GM23248 (cell line): ENCODE measurements around the gene TAF3. TPM values are rescaled to one million over a fixed set of nuclear protein-coding genes. Genes with fewer than 3 reads are reported as not detected.

Source experiments
- DNase-seq: peaks from one replicate; pipeline ENCODE4 v3.0.0-alpha.2; 2015
- H2AFZ ChIP-seq: fragments of 200-600 bp; sonication (generic); 2 replicates; pipeline ENCODE4 v1.6.1; 2016; ENCODE audit warnings: antibody characterized with exemption
- H3F3A ChIP-seq: fragments of 200-600 bp; sonication (generic); 2 replicates; pipeline ENCODE4 v1.6.1; 2016; ENCODE audit warnings: mild to moderate bottlenecking, antibody characterized with exemption, mixed run types; ENCODE audit not compliant: insufficient read depth
- H3K27ac ChIP-seq: fragments of 200-600 bp; sonication (generic); 2 replicates; pipeline ENCODE4 v1.5.1; 2016; ENCODE audit warnings: mild to moderate bottlenecking
- H3K27me3 ChIP-seq: fragments of 200-600 bp; sonication (generic); replicated peaks from 2 replicates; pipeline ENCODE4 v1.6.1; 2016; ENCODE audit warnings: mild to moderate bottlenecking; ENCODE audit not compliant: insufficient read depth
- H3K36me3 ChIP-seq: fragments of 200-600 bp; sonication (generic); 2 replicates; pipeline ENCODE4 v1.6.1; 2016; ENCODE audit warnings: low read depth, mild to moderate bottlenecking
- H3K4me1 ChIP-seq: fragments of 200-600 bp; sonication (generic); 2 replicates; pipeline ENCODE4 v1.6.1; 2016; ENCODE audit warnings: mild to moderate bottlenecking; ENCODE audit not compliant: insufficient read depth
- H3K4me2 ChIP-seq: fragments of 200-600 bp; sonication (generic); one replicate; pipeline ENCODE4 v1.6.1; 2016; ENCODE audit warnings: mild to moderate bottlenecking; ENCODE audit not compliant: unreplicated experiment
- H3K4me3 ChIP-seq: fragments of 200-600 bp; sonication (generic); 2 replicates; pipeline ENCODE4 v1.5.1; 2016; ENCODE audit warnings: mild to moderate bottlenecking
- H3K79me2 ChIP-seq: fragments of 200-600 bp; sonication (generic); 2 replicates; pipeline ENCODE4 v1.6.1; 2016; ENCODE audit warnings: mild to moderate bottlenecking; ENCODE audit not compliant: insufficient read depth
- H3K9ac ChIP-seq: fragments of 200-600 bp; sonication (generic); 2 replicates; pipeline ENCODE4 v1.6.1; 2016; ENCODE audit warnings: mild to moderate bottlenecking
- H3K9me2 ChIP-seq: fragments of 200-600 bp; sonication (generic); 2 replicates; pipeline ENCODE4 v1.6.1; 2016; ENCODE audit warnings: mixed run types, mild to moderate bottlenecking, moderate library complexity; ENCODE audit not compliant: insufficient read depth
- H3K9me3 ChIP-seq: fragments of 200-600 bp; sonication (generic); one replicate; pipeline ENCODE4 v1.6.1; 2017; ENCODE audit warnings: low read depth
- H4K20me1 ChIP-seq: fragments of 200-600 bp; sonication (generic); 2 replicates; pipeline ENCODE4 v1.6.0; 2016; ENCODE audit not compliant: insufficient read depth
- EZH2 ChIP-seq: fragments of 200-600 bp; sonication (generic); IDR thresholded peaks from 2 replicates; pipeline ENCODE4 v1.6.1; 2018; ENCODE audit warnings: antibody characterized with exemption, mild to moderate bottlenecking; ENCODE audit not compliant: insufficient read depth, poor library complexity, severe bottlenecking
- EZH2phosphoT487 ChIP-seq: fragments of 200-600 bp; sonication (generic); IDR thresholded peaks from 2 replicates; pipeline ENCODE4 v1.6.1; 2018; ENCODE audit warnings: antibody characterized with exemption, moderate library complexity, mild to moderate bottlenecking, low read depth; ENCODE audit not compliant: insufficient read depth
- WGBS, 2 experiments: methylation state at CpG; one replicate each; pipeline ENCODE4 v1.1.6; 2015 to 2017; ENCODE audit warnings: low lambda C conversion rate in 2 of 2, low coverage in 1 of 2; ENCODE audit errors: missing lambda C conversion rate in 2 of 2; 5-methylcytosine and 5-hydroxymethylcytosine counted together
- in situ Hi-C: fragments of 300-500 bp; cut with MboI; formaldehyde crosslinking; loops from 2 replicates; pipeline ENCODE4 v1.15.0; 2020
- polyA plus RNA-seq: library from polyadenylated mRNA; unstranded; fragments of >200 nt; fragmentation: Nextera tagmentation; extraction: Ambion mirVana; gene quantifications from 2 replicates; pipeline ENCODE4 v1.2.1, GENCODE V29; 2016
- total RNA-seq: library from RNA; depleted of rRNA; stranded (reverse); fragments of >200 nt; shearing (Covaris generic); gene quantifications from 2 replicates; pipeline ENCODE4 v1.2.3, GENCODE V29; 2014

TAF3 gene
- total and polyA plus RNA-seq, 2 experiments from 2014 or later, result 1.7 to 5.5 TPM

GRCh38 chr10:8035641-8036470, 217.6 kb downstream of the TAF3 start:
- H3K9me3 ChIP-seq, result no peaks in the 10 kb centered on the region
- no peaks in the 10 kb centered on the region for H3K79me2 ChIP-seq
- no peaks in the 10 kb centered on the region for H4K20me1 ChIP-seq
- H3K27me3 ChIP-seq, result peaks cover 83% of the 10 kb centered on the region
- 15 to 16% methylated on average over 37 to 46 of the region's 47 CpGs for WGBS, 2 experiments
- H3K9me2 ChIP-seq, result no peaks in the 10 kb centered on the region
- H3F3A ChIP-seq, result no peaks in the 10 kb centered on the region
- H2AFZ ChIP-seq, result no peak overlapping the region
- H3K36me3 ChIP-seq, result no peaks in the 10 kb centered on the region
- DNase-seq, result no peak
- in situ Hi-C loops, result no loop called here
- no peak overlapping the region for H3K9ac ChIP-seq
- TF ChIP-seq EZH2 (no peak), EZH2phosphoT487 (no peak)
- H3K4me2 ChIP-seq, result no peak overlapping the region
- no peaks in the 10 kb centered on the region for H3K4me1 ChIP-seq
- no peak overlapping the region for H3K4me3 ChIP-seq
- H3K27ac ChIP-seq, result no peak overlapping the region

GRCh38 chr10:8036506-8037198, 218.3 kb downstream of the TAF3 start:
- H4K20me1 ChIP-seq, result no peaks in the 10 kb centered on the region
- no peak overlapping the region for H2AFZ ChIP-seq
- TF ChIP-seq EZH2phosphoT487, result no peak
- TF ChIP-seq EZH2, result no peak
- no peaks in the 10 kb centered on the region for H3K36me3 ChIP-seq
- no peak overlapping the region for H3K9ac ChIP-seq
- no peak for DNase-seq
- WGBS, 2 experiments, result 6 to 7% methylated on average over 18 of the region's 18 CpGs
- no peaks in the 10 kb centered on the region for H3K9me2 ChIP-seq
- H3K79me2 ChIP-seq, result no peaks in the 10 kb centered on the region
- no peaks in the 10 kb centered on the region for H3K4me1 ChIP-seq
- H3K27ac ChIP-seq, result no peak overlapping the region
- H3K9me3 ChIP-seq, result no peaks in the 10 kb centered on the region
- peaks cover 89% of the 10 kb centered on the region for H3K27me3 ChIP-seq
- H3K4me3 ChIP-seq, result no peak overlapping the region
- no peak overlapping the region for H3K4me2 ChIP-seq
- H3F3A ChIP-seq, result no peaks in the 10 kb centered on the region
- in situ Hi-C loops, result no loop called here

- Histone ChIP-seq H3K9me2 (no peaks in the 10 kb centered on the region), H3K4me2 (no peak overlapping the region), H3K79me2 (no peaks in the 10 kb centered on the region), H2AFZ (no peak overlapping the region), H3K9me3 (no peaks in the 10 kb centered on the region), H3K9ac (no peak overlapping the region), H3K27ac (no peak overlapping the region), H4K20me1 (no peaks in the 10 kb centered on the region), H3F3A (no peaks in the 10 kb centered on the region), H3K27me3 (peaks cover 89% of the 10 kb centered on the region), H3K4me3 (no peak overlapping the region), H3K4me1 (no peaks in the 10 kb centered on the region), H3K36me3 (no peaks in the 10 kb centered on the region)
- WGBS, 2 experiments, result 8 to 9% methylated on average over 32 of the region's 32 CpGs
- TF ChIP-seq EZH2 (peak; percentile 97), EZH2phosphoT487 (peak; percentile 79; the same call in 1 of the 2 replicates)
- no peak for DNase-seq
- in situ Hi-C loops, result no loop called here
These were observed 219.0 kb downstream of the TAF3 start for GRCh38 chr10:8037199-8037801.
